Measurements from ENCODE around the gene BRSK1. TPM values are rescaled to one million over a fixed set of nuclear protein-coding genes. Genes with fewer than 3 reads are reported as not detected.
A peak's percentile ranks its signal among the peaks of the same experiment; 100 is the strongest.

BRSK1 gene
- 5.5 and 6.6 TPM in 2 replicates for polyA plus RNA-seq (2011; rRNA removed)
- 7.0 and 7.7 TPM in 2 replicates for polyA plus RNA-seq (2012; cell fraction: cytosol; rRNA removed)
- polyA plus RNA-seq (2012; cell fraction: nucleus; rRNA removed): 15.9 and 21.9 TPM in 2 replicates
- polyA plus RNA-seq (2017; fragmentation: RNase III; extraction: RNeasy Plus Mini Kit Qiagen cat#74134 plus additional on column Dnase treatment): 5.0 to 6.1 TPM (median 5.4 TPM) in 3 replicates
- polyA minus RNA-seq (2011; rRNA and poly(A)+ RNA removed): 1.9 and 5.2 TPM in 2 replicates

GRCh38 chr19:55283548-55284377 is at the start of gene BRSK1:
Gene BRSK1 (plus strand): TSS chr19:55283997. CDS start chr19:55284443, 446 bp downstream.
- H3K4me2 ChIP-seq: peak within 1 kb of the TSS; percentile 100
- WGBS (ENCODE audit: missing lambda C conversion rate): 42% methylated on average over 5 of the region's 44 CpGs
- peaks cover 30% of the 10 kb centered on the region for H3K4me1 ChIP-seq
- DNase-seq (ENCODE audit: low read depth in 1 of 2, low spot score in 1 of 2) (peak in 1 of 2 experiments; percentile 62), ATAC-seq (no peak), FAIRE-seq (no peak)
- ChIA-PET CTCF (interaction anchor here (0.5 to 4.2 kb wide), 7 partner anchors 8 to 148 kb away, joined by 3 to 37 read pairs (median 4); partner anchors contain the start of gene KMT5C), POLR2A (interaction anchor here (1.5 to 1.9 kb wide), 2 partner anchors 100 to 124 kb away, joined by 3 to 8 read pairs; partner anchors contain the start of genes TMEM238 and UBE2S)
- TF ChIP-seq CBX2 (IDR thresholded peaks at IDR 0.05; ENCODE audit: borderline replicate concordance, low read depth): no peak
- no peak for TF ChIP-seq KDM5A (IDR thresholded peaks at IDR 0.05)
- no peak for TF ChIP-seq REST (IDR thresholded peaks at IDR 0.05)
- TF ChIP-seq PHF8 (IDR thresholded peaks at IDR 0.05; ENCODE audit: borderline replicate concordance, low read depth): no peak
- no peak for TF ChIP-seq HOXA7 (CRISPR knock-in tag; IDR thresholded peaks at IDR 0.05)
- no peak for TF ChIP-seq NFE2L2 (conservative IDR thresholded peaks at IDR 0.05; ENCODE audit: low read length)
- no peak for TF ChIP-seq MAFK (IDR thresholded peaks at IDR 0.05; ENCODE audit: partially characterized antibody)
- TF ChIP-seq NPAS2 (CRISPR knock-in tag; IDR thresholded peaks at IDR 0.05; ENCODE audit: borderline replicate concordance): no peak
- TF ChIP-seq ESRRA (IDR thresholded peaks at IDR 0.05; ENCODE audit: borderline replicate concordance, low read length): no peak
- TF ChIP-seq BHLHE40 (IDR thresholded peaks at IDR 0.05; ENCODE audit: low read depth, low read length): no peak
- no peak for TF ChIP-seq ZNF302 (CRISPR knock-in tag; IDR thresholded peaks at IDR 0.05)
- no peak for TF ChIP-seq POLR2A (IDR thresholded peaks at IDR 0.05; ENCODE audit: low read length)
- no peak for TF ChIP-seq CHD2 (IDR thresholded peaks at IDR 0.05; ENCODE audit: low read length, partially characterized antibody)
- no peak for TF ChIP-seq MAZ (IDR thresholded peaks at IDR 0.05; ENCODE audit: borderline replicate concordance, low read depth, low read length)
- no peak for TF ChIP-seq RNF2 (IDR thresholded peaks at IDR 0.05; ENCODE audit: borderline replicate concordance, low read depth)
- no peak for TF ChIP-seq ZC3H11A (IDR thresholded peaks at IDR 0.05)
- TF ChIP-seq GATA3 (IDR thresholded peaks at IDR 0.05; ENCODE audit: borderline replicate concordance): no peak
- TF ChIP-seq, protein P1, sequence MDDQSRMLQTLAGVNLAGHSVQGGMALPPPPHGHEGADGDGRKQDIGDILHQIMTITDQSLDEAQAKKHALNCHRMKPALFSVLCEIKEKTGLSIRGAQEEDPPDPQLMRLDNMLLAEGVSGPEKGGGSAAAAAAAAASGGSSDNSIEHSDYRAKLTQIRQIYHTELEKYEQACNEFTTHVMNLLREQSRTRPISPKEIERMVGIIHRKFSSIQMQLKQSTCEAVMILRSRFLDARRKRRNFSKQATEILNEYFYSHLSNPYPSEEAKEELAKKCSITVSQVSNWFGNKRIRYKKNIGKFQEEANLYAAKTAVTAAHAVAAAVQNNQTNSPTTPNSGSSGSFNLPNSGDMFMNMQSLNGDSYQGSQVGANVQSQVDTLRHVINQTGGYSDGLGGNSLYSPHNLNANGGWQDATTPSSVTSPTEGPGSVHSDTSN (IDR thresholded peaks at IDR 0.05): no peak
- peak within 1 kb of the TSS; percentile 88 for H3K4me3 ChIP-seq
- peak within 1 kb of the TSS; percentile 94 to 95 for H3K27ac ChIP-seq
- no peaks in the 10 kb centered on the region for H3K9me3 ChIP-seq

DNA sequence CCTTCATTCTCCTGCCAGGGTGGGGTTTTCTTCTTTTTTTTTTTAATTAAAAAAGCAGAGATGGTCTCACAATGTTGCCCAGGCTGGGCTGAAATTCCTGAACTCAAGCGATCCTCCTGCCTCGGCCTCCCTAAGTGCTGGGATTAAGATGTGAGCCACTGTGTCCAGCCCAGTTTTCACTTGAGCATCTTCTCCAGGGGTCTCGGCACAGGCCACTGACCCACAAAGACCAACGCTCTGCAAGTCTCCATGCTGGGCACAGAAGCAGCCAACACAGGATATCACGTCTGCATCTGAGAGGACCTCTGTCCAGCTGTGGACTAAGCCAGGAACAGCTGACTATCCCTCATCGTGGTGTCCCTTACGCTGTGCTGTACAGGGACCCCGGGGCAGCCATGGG is 45.8 kb upstream of the BRSK1 start:
- H3K4me2 ChIP-seq: no peak overlapping the region
- H3K27ac ChIP-seq: no peak overlapping the region
- 96% methylated on average over 7 of the region's 8 CpGs for WGBS (ENCODE audit: missing lambda C conversion rate)
- DNase-seq (ENCODE audit: low read depth in 1 of 2, low spot score in 1 of 2) (no peak), ATAC-seq (no peak), FAIRE-seq (no peak)
- no peak overlapping the region for H3K4me3 ChIP-seq
- no peaks in the 10 kb centered on the region for H3K4me1 ChIP-seq
- ChIA-PET CTCF (interaction anchor here (0.6 to 2.0 kb wide), 14 partner anchors 8 to 409 kb away, joined by 3 to 8 read pairs (median 4); partner anchors contain the start of genes DNAAF3 and TMEM86B), POLR2A (no interaction called here)
- H3K9me3 ChIP-seq: no peaks in the 10 kb centered on the region
- TF ChIP-seq CHD2 (IDR thresholded peaks at IDR 0.05; ENCODE audit: low read length, partially characterized antibody) (no peak), EHMT2 (IDR thresholded peaks at IDR 0.05; ENCODE audit: low read depth) (no peak), POLR2A (IDR thresholded peaks at IDR 0.05; ENCODE audit: low read length) (no peak), CTCF (IDR thresholded peaks at IDR 0.05) (no peak), HOXB5 (CRISPR knock-in tag; IDR thresholded peaks at IDR 0.05) (no peak), HOXA7 (CRISPR knock-in tag; IDR thresholded peaks at IDR 0.05) (no peak), BCL3 (IDR thresholded peaks at IDR 0.05) (no peak), HMGXB4 (CRISPR knock-in tag; IDR thresholded peaks at IDR 0.05; ENCODE audit: borderline replicate concordance) (no peak), KDM1A (IDR thresholded peaks at IDR 0.05; ENCODE audit: low read depth) (no peak), CBX2 (IDR thresholded peaks at IDR 0.05; ENCODE audit: borderline replicate concordance, low read depth) (no peak)

All from A549 (cell line).